Thyroid gland (tissue), 4 donors: ENCODE data around the gene LEF1. TPM values are rescaled to one million over a fixed set of nuclear protein-coding genes. Genes with fewer than 3 reads are reported as not detected.

Experiments used
- DNase-seq, 2 donors: peaks; one replicate each; pipeline ENCODE4 v3.0.0-alpha.2; 2019
- H3K27ac ChIP-seq, 3 donors: fragments of 200-600 bp; sonication (generic); 1 replicate in 2 of 3; 2 replicates in 1 of 3; pipeline ENCODE4 v1.5.1; 2016 to 2019; ENCODE audit warnings: mild to moderate bottlenecking in 1 of 3, moderate library complexity in 1 of 3
- H3K27me3 ChIP-seq: fragments of 200-600 bp; sonication (generic); one replicate; pipeline ENCODE4 v1.5.1; 2019
- H3K36me3 ChIP-seq, 2 donors: fragments of 200-600 bp; sonication (generic); one replicate each; pipeline ENCODE4 v1.5.1; 2016 to 2019
- H3K4me1 ChIP-seq, 2 donors: fragments of 200-600 bp; sonication (generic); one replicate each; pipeline ENCODE4 v1.5.1; 2017 to 2019
- H3K4me3 ChIP-seq, 3 donors: fragments of 200-600 bp; sonication (generic); replicated peaks in 1 of 3; 1 replicate in 2 of 3; 2 replicates in 1 of 3; pipeline ENCODE4 v1.5.1; 2016; ENCODE audit warnings: mild to moderate bottlenecking in 1 of 3
- H3K9me3 ChIP-seq: fragments of 200-600 bp; sonication (generic); one replicate; pipeline ENCODE4 v1.5.1; 2017
- CTCF ChIP-seq, 6 experiments: fragments of 200-600 bp in 3 of 6; fragments of 450-650 bp in 3 of 6; sonication (generic) in 3 of 6; IDR thresholded peaks; one replicate each; pipeline ENCODE4 v1.5.1; 2016 to 2019; ENCODE audit warnings: antibody characterized with exemption in 6 of 6, mild to moderate bottlenecking in 2 of 6, inconsistent platforms in 1 of 6, moderate library complexity in 1 of 6
- POLR2A ChIP-seq, 2 donors: fragments of 450-650 bp; IDR thresholded peaks; one replicate each; pipeline ENCODE4 v1.6.1; 2017; ENCODE audit warnings: antibody characterized with exemption in 2 of 2, mild to moderate bottlenecking in 2 of 2, moderate library complexity in 1 of 2
- WGBS, 2 donors: methylation state at CpG; one replicate each; pipeline ENCODE4 v1.1.5; 2017; 5-methylcytosine and 5-hydroxymethylcytosine counted together
- intact Hi-C: fragments of 100-400 bp; cut with DNase I; formaldehyde crosslinking; loops from one replicate; pipeline ENCODE4 v1.15.1; 2023
- total RNA-seq, 4 donors: library from RNA; depleted of rRNA; stranded (reverse); fragments of >200 nt; gene quantifications; one replicate each; pipeline ENCODE4 v1.2.3, GENCODE V29; 2016

Gene LEF1
- total RNA-seq, 4 donors from 2014 or later: 4.2 to 24.3 (median 9.9) TPM

- TF ChIP-seq CTCF (IDR thresholded peaks at IDR 0.05): no peak
- no peak for TF ChIP-seq POLR2A (IDR thresholded peaks at IDR 0.05)
- intact Hi-C loops: no loop called here
- H3K9me3 ChIP-seq: no peaks in the 10 kb centered on the region
- no peak for DNase-seq
- H3K4me3 ChIP-seq: no peak overlapping the region
- WGBS, 2 donors: 86 to 96% methylated on average over 1 of the region's 1 CpG
- H3K27ac ChIP-seq: no peak overlapping the region
- peaks cover 0 to under 1% of the 10 kb centered on the region in 2 donors for H3K4me1 ChIP-seq
- H3K27me3 ChIP-seq: no peaks in the 10 kb centered on the region
- H3K36me3 ChIP-seq: no peaks in the 10 kb centered on the region
These were observed 15.8 kb downstream of the LEF1 start for GRCh38 chr4:108152980-108153379.

GRCh38 chr4:108149588-108150380 is 18.9 kb downstream of the LEF1 start:
- no peaks in the 10 kb centered on the region for H3K9me3 ChIP-seq
- H3K4me3 ChIP-seq: no peak overlapping the region
- no peak overlapping the region for H3K27ac ChIP-seq
- H3K27me3 ChIP-seq: no peaks in the 10 kb centered on the region
- whole genome bisulfite sequencing, 2 donors: 84 to 89% methylated on average over 3 of the region's 3 CpGs
- intact Hi-C loops: no loop called here
- H3K4me1 ChIP-seq: peaks cover 0 to 9% of the 10 kb centered on the region in 2 donors
- H3K36me3 ChIP-seq: no peaks in the 10 kb centered on the region
- no peak for DNase-seq
- no peak for TF ChIP-seq CTCF (IDR thresholded peaks at IDR 0.05)
- TF ChIP-seq POLR2A (IDR thresholded peaks at IDR 0.05): no peak

GRCh38 chr4:108148316-108148715 is 20.4 kb downstream of the LEF1 start:
- Histone ChIP-seq H3K27ac (no peak overlapping the region), H3K4me3 (no peak overlapping the region), H3K4me1 (peaks cover 0 to 11% of the 10 kb centered on the region in 2 donors), H3K27me3 (no peaks in the 10 kb centered on the region), H3K36me3 (no peaks in the 10 kb centered on the region), H3K9me3 (no peaks in the 10 kb centered on the region)
- intact Hi-C loops: no loop called here
- no peak for DNase-seq
- TF ChIP-seq POLR2A (IDR thresholded peaks at IDR 0.05) (no peak), CTCF (IDR thresholded peaks at IDR 0.05) (no peak)
- 94 to 100% methylated on average over 1 of the region's 1 CpG for WGBS, 2 donors

- Histone ChIP-seq H3K27me3 (no peaks in the 10 kb centered on the region), H3K4me3 (no peak overlapping the region), H3K9me3 (no peaks in the 10 kb centered on the region), H3K27ac (no peak overlapping the region), H3K36me3 (no peaks in the 10 kb centered on the region), H3K4me1 (peaks cover 0 to 15% of the 10 kb centered on the region in 2 donors)
- no peak for DNase-seq
- intact Hi-C loops: no loop called here
- TF ChIP-seq POLR2A (IDR thresholded peaks at IDR 0.05): no peak
- TF ChIP-seq CTCF (IDR thresholded peaks at IDR 0.05): no peak
- 50 to 53% methylated on average over 5 of the region's 5 CpGs for WGBS, 2 donors
These were observed 21.9 kb downstream of the LEF1 start for GRCh38 chr4:108146819-108147218.

GRCh38 chr4:108146336-108146735 is 22.4 kb downstream of the LEF1 start:
- no peaks in the 10 kb centered on the region for H3K27me3 ChIP-seq
- intact Hi-C loops: no loop called here
- H3K4me3 ChIP-seq: no peak overlapping the region
- TF ChIP-seq POLR2A (IDR thresholded peaks at IDR 0.05) (no peak), CTCF (IDR thresholded peaks at IDR 0.05) (no peak)
- no peak for DNase-seq
- peaks cover 0 to 15% of the 10 kb centered on the region in 2 donors for H3K4me1 ChIP-seq
- H3K36me3 ChIP-seq: no peaks in the 10 kb centered on the region
- no peaks in the 10 kb centered on the region for H3K9me3 ChIP-seq
- WGBS, 2 donors: 92 to 93% methylated on average over 3 of the region's 3 CpGs
- no peak overlapping the region for H3K27ac ChIP-seq
